OCI-LY7 (cell line): Measurements from ENCODE around the gene GMPPA. TPM values are rescaled to one million over a fixed set of nuclear protein-coding genes. Genes with fewer than 3 reads are reported as not detected.

ENCODE experiments used
- BruUV-seq: library from RNA; stranded (reverse); fragments of 400-500 nt; replicated peaks from 2 replicates; lab custom pipeline; 2021; lab: Mats Ljungman, UMichigan
- CTCF ChIA-PET: fragments of 300-600 bp; sonication (Branson Sonifier 250); formaldehyde crosslinking; loops from one replicate; lab custom pipeline; 2022; ENCODE audit warnings: antibody characterized with exemption; ENCODE audit not compliant: unreplicated experiment; lab: Charles Lee
- POLR2A ChIA-PET: fragments of 300-600 bp; sonication (Branson Sonifier 250); formaldehyde crosslinking; loops from one replicate; lab custom pipeline; 2022; ENCODE audit warnings: antibody characterized with exemption; lab: Charles Lee
- DNase-seq: peaks from one replicate; pipeline ENCODE4 v3.0.0-alpha.2; 2015; ENCODE audit warnings: low spot score
- H2AFZ ChIP-seq: fragments of 200-600 bp; sonication (generic), shearing (Covaris generic); 2 replicates; pipeline ENCODE4 v1.6.1; 2014; ENCODE audit warnings: mild to moderate bottlenecking, antibody characterized with exemption, low read length, moderate library complexity
- H3K27ac ChIP-seq: fragments of 200-600 bp; sonication (generic); 2 replicates; pipeline ENCODE4 v1.5.1; 2014; ENCODE audit warnings: mixed run types, low read depth, mild to moderate bottlenecking, moderate library complexity, low read length, inconsistent platforms; ENCODE audit not compliant: poor library complexity, severe bottlenecking
- H3K36me3 ChIP-seq: fragments of 200-600 bp; sonication (generic); 2 replicates; pipeline ENCODE4 v1.6.1; 2014; ENCODE audit warnings: mild to moderate bottlenecking, antibody characterized with exemption, low read length, moderate library complexity, mixed read lengths; ENCODE audit not compliant: insufficient read depth
- H3K4me1 ChIP-seq: fragments of 200-600 bp; sonication (generic); 2 replicates; pipeline ENCODE4 v1.5.1; 2014; ENCODE audit warnings: mild to moderate bottlenecking, low read length; ENCODE audit not compliant: insufficient read depth, poor library complexity, severe bottlenecking
- H3K4me2 ChIP-seq: fragments of 200-600 bp; sonication (generic); 2 replicates; pipeline ENCODE4 v1.6.1; 2014; ENCODE audit warnings: mild to moderate bottlenecking, low read length
- H3K4me3 ChIP-seq: fragments of 200-600 bp; sonication (generic); 2 replicates; pipeline ENCODE4 v1.5.1; 2014; ENCODE audit warnings: mild to moderate bottlenecking, low read depth, low read length; ENCODE audit not compliant: poor library complexity, severe bottlenecking
- H3K79me2 ChIP-seq: fragments of 200-600 bp; sonication (generic); 2 replicates; pipeline ENCODE4 v1.6.1; 2016; ENCODE audit warnings: low read depth, mild to moderate bottlenecking, low read length, moderate library complexity, mixed read lengths; ENCODE audit not compliant: insufficient read depth
- H3K9me2 ChIP-seq: fragments of 200-600 bp; sonication (generic); 2 replicates; pipeline ENCODE4 v1.6.1; 2016; ENCODE audit warnings: mild to moderate bottlenecking, low read length, mixed read lengths; ENCODE audit not compliant: insufficient read depth
- H3K9me3 ChIP-seq: fragments of 200-600 bp; sonication (generic); 2 replicates; pipeline ENCODE4 v1.6.1; 2014; ENCODE audit warnings: mild to moderate bottlenecking, mixed run types, low read length, mixed read lengths
- H4K20me1 ChIP-seq: fragments of 200-600 bp; sonication (generic); 2 replicates; pipeline ENCODE4 v1.6.1; 2014; ENCODE audit warnings: mild to moderate bottlenecking, antibody characterized with exemption, low read length, moderate library complexity, mixed read lengths; ENCODE audit not compliant: insufficient read depth
- CTCF ChIP-seq: fragments of 200-600 bp; sonication (generic); conservative IDR thresholded peaks from 2 replicates; pipeline ENCODE4 v1.5.1; 2014; ENCODE audit warnings: mild to moderate bottlenecking, antibody characterized with exemption, low read length, moderate library complexity, mixed read lengths
- EZH2phosphoT487 ChIP-seq: fragments of 200-600 bp; sonication (generic); IDR thresholded peaks from 2 replicates; pipeline ENCODE4 v1.6.1; 2018; ENCODE audit warnings: low read depth, borderline replicate concordance, mild to moderate bottlenecking, mixed run types, antibody characterized with exemption, low read length, moderate library complexity, mixed read lengths
- intact Hi-C: fragments of 100-400 bp; cut with micrococcal nuclease; formaldehyde crosslinking; loops from one replicate; pipeline ENCODE4 v1.10.0; 2022; ENCODE audit not compliant: unreplicated experiment
- total RNA-seq, 2 experiments: library from RNA; depleted of rRNA in 1 of 2; stranded (reverse); fragments of >200 nt in 1 of 2; shearing (Covaris generic) in 1 of 2; gene quantifications; 2 replicates each; pipeline ENCODE4 v1.2.3, GENCODE V29; 2014 to 2022

Gene GMPPA
- total RNA-seq, 2 experiments from 2014 or later = 28.4 to 46.4 TPM

GRCh38 chr2:219477179-219477578 lies 21.5 kb upstream of the GMPPA start:
- no peak for DNase-seq
- Histone ChIP-seq H3K4me2 (no peak overlapping the region), H3K9me3 (no peaks in the 10 kb centered on the region), H3K4me1 (no peaks in the 10 kb centered on the region), H3K9me2 (no peaks in the 10 kb centered on the region), H3K27ac (no peak overlapping the region), H3K79me2 (no peaks in the 10 kb centered on the region), H3K36me3 (no peaks in the 10 kb centered on the region), H2AFZ (no peak overlapping the region), H4K20me1 (no peaks in the 10 kb centered on the region; the same call in 1 of the 2 replicates), H3K4me3 (no peak overlapping the region)
- ChIA-PET POLR2A (no interaction called here), CTCF (no interaction called here)
- no peak for TF ChIP-seq CTCF
- no peak for TF ChIP-seq EZH2phosphoT487
- intact Hi-C loops = no loop called here
- no TSS peak for BruUV-seq

- Histone ChIP-seq H3K27ac (no peak overlapping the region), H3K9me3 (no peaks in the 10 kb centered on the region), H3K4me3 (no peak overlapping the region), H2AFZ (no peak overlapping the region), H3K4me1 (no peaks in the 10 kb centered on the region), H3K79me2 (no peaks in the 10 kb centered on the region), H3K4me2 (no peak overlapping the region), H3K36me3 (no peaks in the 10 kb centered on the region), H4K20me1 (no peaks in the 10 kb centered on the region; the same call in 1 of the 2 replicates), H3K9me2 (no peaks in the 10 kb centered on the region)
- CTCF ChIA-PET = interaction anchor here (0.7 kb wide), 1 partner anchor 19 kb away, joined by 3 read pairs; no protein-coding TSS in a partner anchor
- BruUV-seq = no TSS peak
- TF ChIP-seq EZH2phosphoT487 (no peak), CTCF (no peak)
- DNase-seq = no peak
- intact Hi-C loops = no loop called here
- POLR2A ChIA-PET = no interaction called here
Measured at GRCh38 chr2:219477815-219478214, 20.9 kb upstream of the GMPPA start.

GRCh38 chr2:219478916-219479315 lies 19.8 kb upstream of the GMPPA start:
- intact Hi-C loops = no loop called here
- CTCF ChIA-PET = no interaction called here

More at GRCh38 chr2:219478916-219479315, 19.8 kb upstream of the GMPPA start:
- TF ChIP-seq CTCF = no peak
- no peak for TF ChIP-seq EZH2phosphoT487
- Histone ChIP-seq H3K4me2 (no peak overlapping the region), H2AFZ (no peak overlapping the region), H3K4me1 (no peaks in the 10 kb centered on the region), H3K79me2 (no peaks in the 10 kb centered on the region), H3K9me3 (no peaks in the 10 kb centered on the region), H3K27ac (no peak overlapping the region), H3K9me2 (no peaks in the 10 kb centered on the region), H3K4me3 (no peak overlapping the region), H4K20me1 (no peaks in the 10 kb centered on the region; the same call in 1 of the 2 replicates), H3K36me3 (no peaks in the 10 kb centered on the region)
- no peak for DNase-seq
- no TSS peak for BruUV-seq
- POLR2A ChIA-PET = no interaction called here
